ENCODE data around the gene CEP78. TPM values are rescaled to one million over a fixed set of nuclear protein-coding genes. Genes with fewer than 3 reads are reported as not detected.

Gene CEP78
- 29.9 TPM for polyA plus RNA-seq (2013, experiment 1 of 2)
- polyA plus RNA-seq (2013, experiment 2 of 2) = 30.9 TPM

GRCh38 chr9:78235762-78236550 is at the start of gene CEP78:
Gene CEP78 (plus strand): TSS chr9:78236075. CDS start chr9:78236351, 276 bp downstream.
- Histone ChIP-seq H2BK15ac (replicated peaks; ENCODE audit: low read depth) (no peak within 1 kb of the TSS), H4K8ac (ENCODE audit: low read depth, low read length) (no peak within 1 kb of the TSS), H3K4me3 (ENCODE audit: low read length) (peak within 1 kb of the TSS; percentile 88), H3K56ac (ENCODE audit: low read length) (peak within 1 kb of the TSS; percentile 96), H3K27me3 (ENCODE audit: insufficient read depth, low read length, poor library complexity) (no peaks in the 10 kb centered on the region), H3K9ac (ENCODE audit: low read length) (peak within 1 kb of the TSS; percentile 76), H3K27ac (ENCODE audit: low read depth, low read length) (peak within 1 kb of the TSS; percentile 60), H3K4me2 (ENCODE audit: low read length) (peak within 1 kb of the TSS; percentile 87), H2AK5ac (ENCODE audit: low read length) (peak within 1 kb of the TSS; percentile 22), H3K18ac (ENCODE audit: low read length) (peak within 1 kb of the TSS; percentile 82), H3K4me1 (ENCODE audit: control insufficient read depth, low read depth, low read length) (no peaks in the 10 kb centered on the region), H4K5ac (ENCODE audit: low read length) (no peak within 1 kb of the TSS), H2BK120ac (ENCODE audit: low read depth, low read length) (peak within 1 kb of the TSS; percentile 16), H3K79me1 (ENCODE audit: low read length) (peaks cover 15% of the 10 kb centered on the region), H3K4ac (ENCODE audit: low read depth, low read length) (peak within 1 kb of the TSS; percentile 17), H3K79me2 (ENCODE audit: control insufficient read depth, insufficient read depth, low read length) (peaks cover 14% of the 10 kb centered on the region), H3K36me3 (ENCODE audit: control insufficient read depth, insufficient read depth, low read length) (no peaks in the 10 kb centered on the region), H3K23ac (ENCODE audit: low read length) (no peak within 1 kb of the TSS), H2BK5ac (ENCODE audit: low read length) (peak within 1 kb of the TSS; percentile 48)
- DNase-seq = peak; percentile 98
- no CpG with 5 or more reads among the region's 87 CpGs for WGBS (ENCODE audit: extremely low coverage, insufficient coverage, low lambda C conversion rate)

- H3K36me3 ChIP-seq (ENCODE audit: control insufficient read depth, insufficient read depth, low read length) = no peaks in the 10 kb centered on the region
- H3K18ac ChIP-seq (ENCODE audit: low read length) = no peak overlapping the region
Measured at GRCh38 chr9:78187763-78188484, 48.0 kb upstream of the CEP78 start.

GRCh38 chr9:78188594-78188993 is 47.3 kb upstream of the CEP78 start:
- no peaks in the 10 kb centered on the region for H3K4me1 ChIP-seq (ENCODE audit: control insufficient read depth, low read depth, low read length)
- no peak overlapping the region for H3K23ac ChIP-seq (ENCODE audit: low read length)
- H3K56ac ChIP-seq (ENCODE audit: low read length) = no peak overlapping the region
- H3K4me3 ChIP-seq (ENCODE audit: low read length) = no peak overlapping the region
- no CpG with 5 or more reads among the region's 1 CpG for WGBS (ENCODE audit: extremely low coverage, insufficient coverage, low lambda C conversion rate)
- H3K27ac ChIP-seq (ENCODE audit: low read depth, low read length) = no peak overlapping the region
- H3K4ac ChIP-seq (ENCODE audit: low read depth, low read length) = no peak overlapping the region
- no peak overlapping the region for H4K5ac ChIP-seq (ENCODE audit: low read length)
- H2BK120ac ChIP-seq (ENCODE audit: low read depth, low read length) = no peak overlapping the region
- no peak overlapping the region for H4K8ac ChIP-seq (ENCODE audit: low read depth, low read length)
- no peak overlapping the region for H3K9ac ChIP-seq (ENCODE audit: low read length)
- H2BK5ac ChIP-seq (ENCODE audit: low read length) = no peak overlapping the region
- no peak for DNase-seq
- H3K4me2 ChIP-seq (ENCODE audit: low read length) = no peak overlapping the region
- no peaks in the 10 kb centered on the region for H3K36me3 ChIP-seq (ENCODE audit: control insufficient read depth, insufficient read depth, low read length)
- no peaks in the 10 kb centered on the region for H3K79me1 ChIP-seq (ENCODE audit: low read length)
- no peaks in the 10 kb centered on the region for H3K79me2 ChIP-seq (ENCODE audit: control insufficient read depth, insufficient read depth, low read length)
- no peak overlapping the region for H3K18ac ChIP-seq (ENCODE audit: low read length)
- H2BK15ac ChIP-seq (replicated peaks; ENCODE audit: low read depth) = no peak overlapping the region
- no peaks in the 10 kb centered on the region for H3K27me3 ChIP-seq (ENCODE audit: insufficient read depth, low read length, poor library complexity)
- no peak overlapping the region for H2AK5ac ChIP-seq (ENCODE audit: low read length)

More at GRCh38 chr9:78187763-78188484, 48.0 kb upstream of the CEP78 start:
- H3K23ac ChIP-seq (ENCODE audit: low read length) = no peak overlapping the region
- no peak overlapping the region for H2AK5ac ChIP-seq (ENCODE audit: low read length)
- no peak overlapping the region for H3K4me2 ChIP-seq (ENCODE audit: low read length)
- H3K79me2 ChIP-seq (ENCODE audit: control insufficient read depth, insufficient read depth, low read length) = no peaks in the 10 kb centered on the region
- no peak overlapping the region for H3K27ac ChIP-seq (ENCODE audit: low read depth, low read length)
- H3K9ac ChIP-seq (ENCODE audit: low read length) = no peak overlapping the region
- H2BK15ac ChIP-seq (replicated peaks; ENCODE audit: low read depth) = no peak overlapping the region
- H3K27me3 ChIP-seq (ENCODE audit: insufficient read depth, low read length, poor library complexity) = no peaks in the 10 kb centered on the region
- DNase-seq = no peak
- no peak overlapping the region for H4K8ac ChIP-seq (ENCODE audit: low read depth, low read length)
- no peak overlapping the region for H3K4me3 ChIP-seq (ENCODE audit: low read length)
- no peak overlapping the region for H2BK120ac ChIP-seq (ENCODE audit: low read depth, low read length)
- no peaks in the 10 kb centered on the region for H3K79me1 ChIP-seq (ENCODE audit: low read length)
- H2BK5ac ChIP-seq (ENCODE audit: low read length) = no peak overlapping the region
- H3K4me1 ChIP-seq (ENCODE audit: control insufficient read depth, low read depth, low read length) = no peaks in the 10 kb centered on the region
- H3K4ac ChIP-seq (ENCODE audit: low read depth, low read length) = no peak overlapping the region
- no peak overlapping the region for H3K56ac ChIP-seq (ENCODE audit: low read length)
- no peak overlapping the region for H4K5ac ChIP-seq (ENCODE audit: low read length)
- WGBS (ENCODE audit: extremely low coverage, insufficient coverage, low lambda C conversion rate) = no CpG with 5 or more reads among the region's 5 CpGs

GRCh38 chr9:78189001-78189400 is 46.9 kb upstream of the CEP78 start:
- H2BK15ac ChIP-seq (replicated peaks; ENCODE audit: low read depth) = no peak overlapping the region
- DNase-seq = no peak
- H2AK5ac ChIP-seq (ENCODE audit: low read length) = no peak overlapping the region
- H3K56ac ChIP-seq (ENCODE audit: low read length) = no peak overlapping the region
- no peaks in the 10 kb centered on the region for H3K79me1 ChIP-seq (ENCODE audit: low read length)
- no peaks in the 10 kb centered on the region for H3K36me3 ChIP-seq (ENCODE audit: control insufficient read depth, insufficient read depth, low read length)
- no peak overlapping the region for H3K9ac ChIP-seq (ENCODE audit: low read length)
- H3K27ac ChIP-seq (ENCODE audit: low read depth, low read length) = no peak overlapping the region
- H3K4me1 ChIP-seq (ENCODE audit: control insufficient read depth, low read depth, low read length) = no peaks in the 10 kb centered on the region
- H3K79me2 ChIP-seq (ENCODE audit: control insufficient read depth, insufficient read depth, low read length) = no peaks in the 10 kb centered on the region
- no peak overlapping the region for H4K8ac ChIP-seq (ENCODE audit: low read depth, low read length)
- no peak overlapping the region for H3K4me3 ChIP-seq (ENCODE audit: low read length)
- H3K4ac ChIP-seq (ENCODE audit: low read depth, low read length) = no peak overlapping the region
- H3K27me3 ChIP-seq (ENCODE audit: insufficient read depth, low read length, poor library complexity) = no peaks in the 10 kb centered on the region
- no CpG with 5 or more reads among the region's 5 CpGs for WGBS (ENCODE audit: extremely low coverage, insufficient coverage, low lambda C conversion rate)
- no peak overlapping the region for H2BK120ac ChIP-seq (ENCODE audit: low read depth, low read length)
- H2BK5ac ChIP-seq (ENCODE audit: low read length) = no peak overlapping the region
- H3K18ac ChIP-seq (ENCODE audit: low read length) = no peak overlapping the region
- H3K4me2 ChIP-seq (ENCODE audit: low read length) = no peak overlapping the region
- no peak overlapping the region for H4K5ac ChIP-seq (ENCODE audit: low read length)
- no peak overlapping the region for H3K23ac ChIP-seq (ENCODE audit: low read length)

GRCh38 chr9:78189461-78189860 is 46.4 kb upstream of the CEP78 start:
- DNase-seq = no peak

More at GRCh38 chr9:78189461-78189860, 46.4 kb upstream of the CEP78 start:
- H2BK15ac ChIP-seq (replicated peaks; ENCODE audit: low read depth) = no peak overlapping the region
- H2AK5ac ChIP-seq (ENCODE audit: low read length) = no peak overlapping the region
- no CpG with 5 or more reads among the region's 5 CpGs for WGBS (ENCODE audit: extremely low coverage, insufficient coverage, low lambda C conversion rate)
- H3K4me3 ChIP-seq (ENCODE audit: low read length) = no peak overlapping the region
- no peak overlapping the region for H4K8ac ChIP-seq (ENCODE audit: low read depth, low read length)
- H3K27ac ChIP-seq (ENCODE audit: low read depth, low read length) = no peak overlapping the region
- no peak overlapping the region for H2BK120ac ChIP-seq (ENCODE audit: low read depth, low read length)
- no peak overlapping the region for H3K23ac ChIP-seq (ENCODE audit: low read length)
- H3K79me2 ChIP-seq (ENCODE audit: control insufficient read depth, insufficient read depth, low read length) = no peaks in the 10 kb centered on the region
- no peak overlapping the region for H3K56ac ChIP-seq (ENCODE audit: low read length)
- H3K27me3 ChIP-seq (ENCODE audit: insufficient read depth, low read length, poor library complexity) = no peaks in the 10 kb centered on the region
- H3K4me1 ChIP-seq (ENCODE audit: control insufficient read depth, low read depth, low read length) = no peaks in the 10 kb centered on the region
- H3K36me3 ChIP-seq (ENCODE audit: control insufficient read depth, insufficient read depth, low read length) = no peaks in the 10 kb centered on the region
- no peak overlapping the region for H3K4ac ChIP-seq (ENCODE audit: low read depth, low read length)
- H4K5ac ChIP-seq (ENCODE audit: low read length) = no peak overlapping the region
- H3K18ac ChIP-seq (ENCODE audit: low read length) = no peak overlapping the region
- H3K79me1 ChIP-seq (ENCODE audit: low read length) = no peaks in the 10 kb centered on the region
- H3K9ac ChIP-seq (ENCODE audit: low read length) = no peak overlapping the region
- no peak overlapping the region for H2BK5ac ChIP-seq (ENCODE audit: low read length)
- H3K4me2 ChIP-seq (ENCODE audit: low read length) = no peak overlapping the region
